GM23338 (cell line): Measurements from ENCODE around the gene CNOT8. TPM values are rescaled to one million over a fixed set of nuclear protein-coding genes. Genes with fewer than 3 reads are reported as not detected.

Experiments
- ATAC-seq: fragments of 200-7000 bp; cut with Tn5 transposase; 3 replicates; pipeline ENCODE4 v1.9.1; 2020
- DNase-seq: peaks from one replicate; pipeline ENCODE4 v3.0.0-alpha.2; 2015; ENCODE audit warnings: low spot score
- H2AFZ ChIP-seq: fragments of 200-600 bp; sonication (generic); 2 replicates; pipeline ENCODE4 v1.8.0; 2016; ENCODE audit warnings: antibody characterized with exemption, mild to moderate bottlenecking, moderate library complexity
- H3F3A ChIP-seq: fragments of 200-600 bp; sonication (generic); replicated peaks from 2 replicates; pipeline ENCODE4 v1.8.0; 2017; ENCODE audit warnings: antibody characterized with exemption, mixed run types, low read depth
- H3K27ac ChIP-seq: fragments of 200-600 bp; sonication (generic); 2 replicates; pipeline ENCODE4 v1.6.1; 2016; ENCODE audit warnings: low read depth
- H3K27me3 ChIP-seq: fragments of 200-600 bp; sonication (generic); 2 replicates; pipeline ENCODE4 v1.8.0; 2016; ENCODE audit warnings: mild to moderate bottlenecking, mixed run types, moderate library complexity; ENCODE audit not compliant: insufficient read depth
- H3K36me3 ChIP-seq: fragments of 200-600 bp; sonication (generic); 2 replicates; pipeline ENCODE4 v1.8.0; 2016; ENCODE audit warnings: mild to moderate bottlenecking; ENCODE audit not compliant: insufficient read depth
- H3K4me1 ChIP-seq: fragments of 200-600 bp; sonication (generic); 2 replicates; pipeline ENCODE4 v1.8.0; 2016; ENCODE audit warnings: mild to moderate bottlenecking, moderate library complexity; ENCODE audit not compliant: insufficient read depth
- H3K4me2 ChIP-seq: fragments of 200-600 bp; sonication (generic); 2 replicates; pipeline ENCODE4 v1.7.1; 2017; ENCODE audit warnings: mixed run types
- H3K4me3 ChIP-seq: fragments of 200-600 bp; sonication (generic); 2 replicates; pipeline ENCODE4 v1.6.1; 2016; ENCODE audit warnings: mixed run types
- H3K79me2 ChIP-seq: fragments of 200-600 bp; sonication (generic); replicated peaks from 2 replicates; pipeline ENCODE4 v1.8.0; 2017; ENCODE audit warnings: mild to moderate bottlenecking; ENCODE audit not compliant: insufficient read depth
- H3K9me2 ChIP-seq: fragments of 200-600 bp; sonication (generic); 2 replicates; pipeline ENCODE4 v1.8.0; 2017; ENCODE audit not compliant: insufficient read depth
- H4K20me1 ChIP-seq: fragments of 200-600 bp; sonication (generic); replicated peaks from 2 replicates; pipeline ENCODE4 v1.8.0; 2017; ENCODE audit warnings: mild to moderate bottlenecking; ENCODE audit not compliant: insufficient read depth
- H3K27ac Mint-ChIP-seq: 2 replicates; pipeline ENCODE4 v1.8.0; 2020; ENCODE audit warnings: inconsistent platforms, mild to moderate bottlenecking, moderate library complexity, mixed read lengths
- H3K27me3 Mint-ChIP-seq: 3 replicates; pipeline ENCODE4 v1.8.0; 2022; ENCODE audit warnings: low read depth, mild to moderate bottlenecking, moderate library complexity, mixed read lengths, inconsistent platforms; ENCODE audit not compliant: insufficient read depth, poor library complexity
- H3K36me3 Mint-ChIP-seq: 3 replicates; pipeline ENCODE4 v1.8.0; 2021; ENCODE audit warnings: low read depth, mild to moderate bottlenecking, inconsistent platforms, moderate library complexity, mixed read lengths
- H3K4me1 Mint-ChIP-seq: 3 replicates; pipeline ENCODE4 v1.8.0; 2020; ENCODE audit warnings: mild to moderate bottlenecking, inconsistent platforms, mixed read lengths
- H3K4me3 Mint-ChIP-seq: 3 replicates; pipeline ENCODE4 v1.8.0; 2021; ENCODE audit warnings: moderate library complexity, mild to moderate bottlenecking, inconsistent platforms, mixed read lengths
- H3K9me3 Mint-ChIP-seq: 3 replicates; pipeline ENCODE4 v1.8.0; 2020; ENCODE audit warnings: moderate library complexity, mild to moderate bottlenecking, inconsistent platforms, mixed read lengths
- CREB1 ChIP-seq: fragments of 250-450 bp; sonication (Bioruptor Pico); IDR thresholded peaks from 2 replicates; pipeline ENCODE4 v1.5.0; 2020; ENCODE audit warnings: low read depth, mild to moderate bottlenecking, moderate library complexity
- CTCF ChIP-seq, 2 experiments: fragments of 200-600 bp in 1 of 2; sonication (generic) in 1 of 2; conservative IDR thresholded peaks; 2 replicates each; pipeline versions ENCODE4 v1.5.1 to v1.6.1; 2016 to 2017; ENCODE audit warnings: antibody characterized with exemption in 2 of 2, low read depth in 2 of 2, mild to moderate bottlenecking in 2 of 2, moderate library complexity in 1 of 2
- ETS1 ChIP-seq: IDR thresholded peaks from 2 replicates; pipeline ENCODE4 v1.6.1; 2016; ENCODE audit warnings: antibody characterized with exemption
- EZH2phosphoT487 ChIP-seq: fragments of 200-600 bp; sonication (generic); IDR thresholded peaks from one replicate; pipeline ENCODE4 v1.8.1; 2018; ENCODE audit warnings: antibody characterized with exemption; ENCODE audit not compliant: unreplicated experiment
- JUNB ChIP-seq: IDR thresholded peaks from one replicate; pipeline ENCODE4 v1.6.1; 2016; ENCODE audit warnings: antibody characterized with exemption; ENCODE audit not compliant: unreplicated experiment
- NANOG ChIP-seq: IDR thresholded peaks from 2 replicates; pipeline ENCODE4 v1.6.1; 2016; ENCODE audit warnings: antibody characterized with exemption, borderline replicate concordance
- POLR2AphosphoS5 ChIP-seq: IDR thresholded peaks from 2 replicates; pipeline ENCODE4 v1.6.1; 2016; ENCODE audit warnings: antibody characterized with exemption, low read depth
- STAT1 ChIP-seq: IDR thresholded peaks from one replicate; pipeline ENCODE4 v1.6.1; 2016; ENCODE audit warnings: antibody characterized with exemption; ENCODE audit not compliant: unreplicated experiment
- ZNF114 ChIP-seq: fragments of 250-450 bp; sonication (Bioruptor Pico); IDR thresholded peaks from 2 replicates; pipeline ENCODE4 v1.5.0; 2020; ENCODE audit warnings: mild to moderate bottlenecking, moderate library complexity
- ZNF331 ChIP-seq: fragments of 250-450 bp; sonication (Bioruptor Pico); IDR thresholded peaks from 2 replicates; pipeline ENCODE4 v1.5.0; 2020; ENCODE audit warnings: low read depth, mild to moderate bottlenecking, moderate library complexity
- ZNF462 ChIP-seq: fragments of 250-450 bp; sonication (Bioruptor Pico); IDR thresholded peaks from 2 replicates; pipeline ENCODE4 v1.5.0; 2020; ENCODE audit warnings: mild to moderate bottlenecking, moderate library complexity
- polyA plus RNA-seq: library from polyadenylated mRNA; unstranded; fragments of >200 nt; fragmentation: Nextera tagmentation; extraction: Ambion mirVana; gene quantifications from 2 replicates; pipeline ENCODE4 v1.2.1, GENCODE V29; 2016
- total RNA-seq: library from RNA; depleted of rRNA; stranded (reverse); fragments of >200 nt; shearing (Covaris generic); gene quantifications from 2 replicates; pipeline ENCODE4 v1.2.3, GENCODE V29; 2014

CNOT8 gene
- total and polyA plus RNA-seq, 2 experiments from 2014 or later: 31.2 to 77.7 TPM

GRCh38 chr5:154819546-154819945, 38.9 kb upstream of the CNOT8 start:
- H3K9me2 ChIP-seq: no peaks in the 10 kb centered on the region
- DNase-seq: no peak
- ATAC-seq: no peak
- peaks cover 8% of the 10 kb centered on the region; the same call in 1 of the 2 replicates for H3K79me2 ChIP-seq
- Mint-ChIP-seq H3K27me3 (peaks cover 49% of the 10 kb centered on the region), H3K9me3 (no peaks in the 10 kb centered on the region; the same call in 2 of the 3 replicates), H3K4me1 (peaks cover 26% of the 10 kb centered on the region), H3K36me3 (peaks cover 84% of the 10 kb centered on the region), H3K27ac (no peak overlapping the region), H3K4me3 (no peak overlapping the region)
- no peak overlapping the region for H3K4me3 ChIP-seq
- H3K27me3 ChIP-seq: no peaks in the 10 kb centered on the region
- H2AFZ ChIP-seq: no peak overlapping the region
- peak overlapping the region; percentile 48 for H3K27ac ChIP-seq
- TF ChIP-seq ZNF331 (CRISPR knock-in tag) (no peak), NANOG (no peak), CTCF (conservative IDR thresholded peaks at IDR 0.05; ENCODE audit: low read depth in 2 of 2) (no peak), ZNF114 (CRISPR knock-in tag) (no peak), ZNF462 (no peak), POLR2AphosphoS5 (no peak), CREB1 (CRISPR knock-in tag) (no peak), ETS1 (no peak), EZH2phosphoT487 (no peak), STAT1 (no peak), JUNB (no peak)
- H4K20me1 ChIP-seq: peaks cover 37% of the 10 kb centered on the region
- H3K36me3 ChIP-seq: peaks cover 46% of the 10 kb centered on the region
- H3K4me2 ChIP-seq: no peak overlapping the region
- no peaks in the 10 kb centered on the region for H3K4me1 ChIP-seq
- peaks cover 17% of the 10 kb centered on the region for H3F3A ChIP-seq
